ENCODE measurements around the gene PINK1. TPM values are rescaled to one million over a fixed set of nuclear protein-coding genes. Genes with fewer than 3 reads are reported as not detected.

PINK1 gene
- total RNA-seq, 1 donor: 61.3 TPM

DNA sequence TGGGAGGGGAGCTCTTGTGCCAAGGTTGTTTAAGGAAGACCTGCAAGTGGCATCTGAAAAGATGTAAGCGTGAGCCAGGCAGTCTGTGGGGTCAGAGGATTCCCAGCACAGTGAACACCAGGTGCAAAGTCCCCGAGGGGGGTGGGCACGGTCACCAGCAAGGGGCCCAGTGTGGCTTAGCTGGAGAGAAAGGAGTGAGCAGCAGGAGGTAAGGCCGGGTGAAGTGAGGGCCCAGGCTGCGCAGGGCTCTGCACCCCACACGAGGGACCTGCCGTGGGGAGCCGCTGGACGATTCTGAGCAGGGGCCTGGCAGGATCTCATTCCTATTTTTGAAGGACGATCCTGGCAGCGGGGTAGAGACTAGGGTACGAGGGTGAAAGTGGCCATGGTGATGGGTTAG is 23.8 kb downstream of the PINK1 start:
- no peak overlapping the region for H3K4me3 ChIP-seq (ENCODE audit: low read depth, low read length)
- no peak for DNase-seq (ENCODE audit: low read depth)
- TF ChIP-seq, protein P1, sequence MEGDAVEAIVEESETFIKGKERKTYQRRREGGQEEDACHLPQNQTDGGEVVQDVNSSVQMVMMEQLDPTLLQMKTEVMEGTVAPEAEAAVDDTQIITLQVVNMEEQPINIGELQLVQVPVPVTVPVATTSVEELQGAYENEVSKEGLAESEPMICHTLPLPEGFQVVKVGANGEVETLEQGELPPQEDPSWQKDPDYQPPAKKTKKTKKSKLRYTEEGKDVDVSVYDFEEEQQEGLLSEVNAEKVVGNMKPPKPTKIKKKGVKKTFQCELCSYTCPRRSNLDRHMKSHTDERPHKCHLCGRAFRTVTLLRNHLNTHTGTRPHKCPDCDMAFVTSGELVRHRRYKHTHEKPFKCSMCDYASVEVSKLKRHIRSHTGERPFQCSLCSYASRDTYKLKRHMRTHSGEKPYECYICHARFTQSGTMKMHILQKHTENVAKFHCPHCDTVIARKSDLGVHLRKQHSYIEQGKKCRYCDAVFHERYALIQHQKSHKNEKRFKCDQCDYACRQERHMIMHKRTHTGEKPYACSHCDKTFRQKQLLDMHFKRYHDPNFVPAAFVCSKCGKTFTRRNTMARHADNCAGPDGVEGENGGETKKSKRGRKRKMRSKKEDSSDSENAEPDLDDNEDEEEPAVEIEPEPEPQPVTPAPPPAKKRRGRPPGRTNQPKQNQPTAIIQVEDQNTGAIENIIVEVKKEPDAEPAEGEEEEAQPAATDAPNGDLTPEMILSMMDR (IDR thresholded peaks at IDR 0.05; ENCODE audit: insufficient read depth, low read depth, low read length): no peak

GRCh38 chr1:20658166-20658915 is 25.1 kb downstream of the PINK1 start:
- no peak for DNase-seq (ENCODE audit: low read depth)
- TF ChIP-seq, protein P1 (IDR thresholded peaks at IDR 0.05; ENCODE audit: insufficient read depth, low read depth, low read length): no peak

GRCh38 chr1:20660363-20660762 is 27.1 kb downstream of the PINK1 start:
- H3K4me3 ChIP-seq (ENCODE audit: low read depth, low read length): peak overlapping the region; percentile 97
- TF ChIP-seq, protein P1 (IDR thresholded peaks at IDR 0.05; ENCODE audit: insufficient read depth, low read depth, low read length): no peak
- DNase-seq (ENCODE audit: low read depth): no peak

More at GRCh38 chr1:20658166-20658915, 25.1 kb downstream of the PINK1 start:
- no peak overlapping the region for H3K4me3 ChIP-seq (ENCODE audit: low read depth, low read length)

DNA sequence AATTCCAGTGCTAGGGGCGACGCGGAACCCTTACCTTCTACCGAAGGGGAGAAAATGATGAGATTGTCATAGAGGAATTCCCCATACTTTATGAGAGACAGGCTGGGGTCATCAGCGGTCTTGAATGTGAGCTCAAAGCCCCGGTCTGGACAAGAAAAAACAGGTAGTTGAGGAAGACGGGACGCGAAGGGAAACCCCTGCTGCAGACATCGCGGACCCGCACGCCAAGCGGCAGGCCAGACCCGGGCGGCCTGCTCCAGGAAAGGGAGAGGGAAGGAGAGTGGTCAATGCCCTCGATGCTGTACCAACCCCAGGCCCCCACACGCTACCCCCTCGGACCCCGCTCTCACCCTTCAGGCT is 27.6 kb downstream of the PINK1 start:
- TF ChIP-seq, protein P1 (IDR thresholded peaks at IDR 0.05; ENCODE audit: insufficient read depth, low read depth, low read length): no peak
- DNase-seq (ENCODE audit: low read depth): no peak
- H3K4me3 ChIP-seq (ENCODE audit: low read depth, low read length): peak overlapping the region; percentile 97

DNA sequence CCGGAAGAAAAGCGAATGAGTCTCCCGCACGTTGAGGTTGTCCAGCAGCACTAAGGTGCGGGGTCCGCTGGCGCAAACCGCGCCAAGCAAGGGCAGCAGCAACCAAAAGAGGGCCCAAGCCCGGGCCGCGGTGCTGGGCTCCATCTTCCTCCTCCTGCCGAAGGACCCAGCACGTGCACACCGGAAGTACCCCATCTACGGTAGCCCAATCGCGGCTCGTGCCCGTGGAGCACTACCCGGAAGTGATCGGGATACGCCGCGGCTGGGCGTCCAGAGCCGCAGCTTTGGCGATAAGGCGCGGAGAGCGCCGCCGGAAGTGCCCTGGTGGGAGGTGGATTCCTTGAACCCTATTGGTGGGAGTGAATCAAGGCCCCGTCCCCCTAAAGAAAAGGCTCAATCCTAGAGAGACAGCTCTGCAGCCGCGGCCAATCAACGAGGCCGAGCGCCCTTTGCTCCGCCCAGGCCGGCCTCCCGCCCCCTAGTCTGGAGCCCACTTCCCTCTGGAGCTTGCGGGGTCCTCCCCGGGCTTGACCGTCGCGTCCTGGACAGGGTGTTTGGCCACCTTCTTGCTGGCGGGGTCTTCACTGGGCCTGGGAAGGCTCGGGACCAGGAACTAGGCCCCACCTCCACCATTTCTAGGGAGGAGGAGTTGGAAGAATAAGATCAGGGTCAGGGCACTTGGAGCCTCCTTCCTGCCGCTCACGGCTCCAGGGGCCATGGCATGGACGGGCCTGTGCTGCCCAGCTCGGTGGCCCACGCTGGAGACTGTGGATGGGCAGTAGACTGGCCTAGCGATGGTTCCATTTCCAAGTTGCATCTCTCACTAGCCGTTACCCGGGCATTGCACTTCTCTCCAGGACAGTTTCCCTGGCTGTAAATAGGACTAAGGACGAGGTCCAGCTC is 28.2 kb downstream of the PINK1 start, which contains the start of gene DDOST:
Gene DDOST (minus strand): TSS at position 163 of the 903 bp plus-strand sequence. CDS start 19 bp downstream, at position 144.
- DNase-seq (ENCODE audit: low read depth): peak; percentile 97
- peak within 1 kb of the TSS; percentile 97 for H3K4me3 ChIP-seq (ENCODE audit: low read depth, low read length)
- TF ChIP-seq, protein P1 (IDR thresholded peaks at IDR 0.05; ENCODE audit: insufficient read depth, low read depth, low read length): peak; percentile 41

DNA sequence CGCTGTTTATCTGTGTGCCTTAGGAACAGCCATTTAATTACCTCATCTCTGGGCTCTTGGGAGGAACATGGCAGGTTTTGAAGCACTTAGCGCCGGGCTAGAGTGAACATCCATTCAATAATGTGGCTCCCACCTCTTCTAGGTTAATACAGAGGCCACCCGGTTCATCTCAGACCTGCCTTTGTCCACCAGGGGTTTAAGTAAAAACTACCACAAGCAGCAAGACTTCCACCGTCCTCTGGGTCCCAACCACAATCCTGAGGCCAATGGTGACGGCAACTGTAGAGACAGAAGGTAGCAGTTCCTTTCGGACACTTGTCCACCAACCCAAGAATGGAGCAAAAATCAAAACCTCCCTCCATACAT is 28.8 kb downstream of the PINK1 start:
- H3K4me3 ChIP-seq (ENCODE audit: low read depth, low read length): peak overlapping the region; percentile 97
- TF ChIP-seq, protein P1 (IDR thresholded peaks at IDR 0.05; ENCODE audit: insufficient read depth, low read depth, low read length): no peak
- DNase-seq (ENCODE audit: low read depth): no peak

Data from fibroblast of villous mesenchyme (primary cell).